ENCODE data around the gene ZCCHC24.
"Not testable (repeated sequence)": the region's sequence is repeated elsewhere in the genome, so short reads cannot be mapped to it uniquely, and the experiment has no call there.

ZCCHC24 gene

DNA sequence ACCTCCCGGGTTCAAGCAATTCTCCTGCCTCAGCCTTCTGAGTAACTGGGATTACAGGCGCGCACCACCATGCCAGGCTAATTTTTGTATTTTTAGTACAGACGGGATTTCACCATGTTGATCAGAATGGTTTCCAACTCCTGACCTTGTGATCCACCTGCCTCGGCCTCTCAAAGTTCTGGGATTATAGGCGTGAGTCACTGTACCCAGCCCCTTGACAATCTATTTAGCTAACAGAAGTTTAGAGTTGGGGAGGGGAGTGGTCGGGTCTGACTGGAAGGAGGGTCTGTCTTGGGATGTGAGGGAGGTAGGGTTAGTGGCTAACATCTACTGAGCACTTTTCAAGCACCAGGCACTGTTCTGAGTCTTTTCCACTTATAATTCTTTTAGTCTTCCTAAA is 27.0 kb upstream of the ZCCHC24 start:
- no peak for DNase-seq (ENCODE audit: low read depth in 2 of 2)

- no peak for DNase-seq (ENCODE audit: low read depth in 2 of 2)
Observed at GRCh38 chr10:79471776-79472175, 26.4 kb upstream of the ZCCHC24 start.

- no peak for DNase-seq (ENCODE audit: low read depth in 2 of 2)
Observed at GRCh38 chr10:79470096-79470495, 24.7 kb upstream of the ZCCHC24 start.

- DNase-seq (ENCODE audit: low read depth in 2 of 2) = no peak
Observed at GRCh38 chr10:79468841-79469585, 23.6 kb upstream of the ZCCHC24 start.

- DNase-seq (ENCODE audit: low read depth in 2 of 2) = no peak
Observed at GRCh38 chr10:79468015-79468560, 22.7 kb upstream of the ZCCHC24 start.

- no peak for DNase-seq (ENCODE audit: low read depth in 2 of 2)
Observed at GRCh38 chr10:79465341-79465740, 19.9 kb upstream of the ZCCHC24 start.

DNA sequence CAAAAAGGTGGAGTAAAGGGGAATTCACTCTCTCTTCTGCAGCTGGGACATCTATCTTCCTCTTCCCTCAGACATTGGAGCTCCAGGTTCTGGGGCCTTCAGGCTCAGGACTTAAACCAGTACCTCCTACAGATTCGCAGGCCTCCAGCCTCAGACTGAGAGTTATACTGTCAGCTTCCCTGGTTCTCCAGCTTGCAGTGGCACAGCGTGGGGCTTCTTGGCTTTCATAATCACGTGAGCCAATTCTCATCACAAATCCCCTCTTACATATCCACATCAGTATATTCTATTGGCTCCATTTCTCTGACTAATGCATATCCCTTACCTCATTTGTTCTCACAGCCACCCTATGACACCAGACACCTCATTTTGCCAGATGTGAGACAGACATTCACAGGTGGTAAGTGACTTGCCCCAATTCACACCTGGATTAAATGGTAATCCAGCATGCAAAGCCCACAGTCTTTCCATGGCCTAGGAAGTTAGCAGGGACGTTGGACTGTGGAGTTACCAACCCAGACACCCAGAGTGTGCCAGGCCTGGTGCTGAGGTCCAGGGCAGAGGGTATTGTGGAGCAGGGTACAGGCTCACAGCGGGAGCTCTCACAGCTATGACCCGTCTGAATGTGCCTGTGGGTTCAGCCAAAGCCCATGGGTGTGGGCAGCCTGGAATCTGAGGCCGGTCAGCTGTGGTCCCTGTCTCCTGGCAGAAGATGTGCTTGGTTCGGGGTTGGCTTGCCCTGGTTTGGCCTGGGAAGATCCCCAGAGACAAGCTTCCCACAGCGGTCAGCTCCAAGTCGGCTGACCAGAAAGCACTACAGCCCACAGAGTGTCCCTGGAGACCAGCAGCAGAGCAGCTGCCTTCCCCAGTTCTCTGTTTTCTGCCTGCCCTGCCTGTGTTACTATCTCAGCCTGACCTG is 18.4 kb upstream of the ZCCHC24 start:
- no peak for DNase-seq (ENCODE audit: low read depth in 2 of 2)

GRCh38 chr10:79460687-79461086 is 15.3 kb upstream of the ZCCHC24 start:
- DNase-seq (ENCODE audit: low read depth in 2 of 2) = no peak

DNA sequence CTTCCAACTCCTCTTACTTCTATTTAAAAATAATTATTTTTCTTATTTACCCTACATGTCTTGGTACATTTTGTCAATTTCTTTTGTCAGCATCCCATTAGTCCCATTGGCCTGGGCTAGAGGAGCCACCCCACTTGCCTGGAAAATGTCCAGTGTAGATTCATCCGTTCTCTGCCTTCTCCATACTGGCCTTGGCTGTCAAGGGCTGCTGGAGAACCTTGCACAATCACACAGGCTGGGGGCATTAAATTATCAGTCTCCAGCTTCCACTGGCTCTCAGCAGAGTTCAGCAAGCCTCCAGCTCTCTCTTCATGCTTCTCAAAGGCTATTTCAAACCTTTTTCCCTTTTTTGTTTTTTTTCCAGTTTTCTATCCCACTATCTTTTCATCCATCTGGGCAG is 13.8 kb upstream of the ZCCHC24 start:
- DNase-seq (ENCODE audit: low read depth in 2 of 2) = no peak

- no peak for DNase-seq (ENCODE audit: low read depth in 2 of 2)
Observed at GRCh38 chr10:79458483-79458882, 13.1 kb upstream of the ZCCHC24 start.

DNA sequence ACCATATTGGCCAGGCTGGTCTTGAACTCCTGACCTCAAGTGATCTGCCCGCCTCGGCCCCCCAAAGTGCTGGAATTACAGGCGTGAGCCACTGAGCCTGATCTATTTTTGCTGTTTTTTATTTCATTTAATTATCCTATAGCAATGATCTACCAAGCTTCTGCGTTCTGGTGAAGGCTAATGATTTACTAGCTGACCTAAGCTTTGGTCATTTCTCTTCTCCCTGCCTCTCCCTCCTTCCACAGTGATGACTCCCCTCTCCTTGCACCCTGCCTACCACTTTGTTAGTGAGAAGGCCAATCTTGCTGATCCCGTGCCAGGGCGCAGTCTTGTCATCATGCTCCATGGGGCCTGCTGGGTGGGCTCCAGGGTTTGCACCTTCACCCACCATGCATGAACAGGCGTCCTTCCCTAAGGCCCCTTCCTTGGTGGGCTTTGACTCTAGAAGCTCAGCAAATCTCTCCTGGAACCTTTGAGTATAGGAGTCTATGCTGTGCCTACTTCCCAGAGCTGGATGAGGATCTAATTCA is 11.9 kb upstream of the ZCCHC24 start:
- no peak for DNase-seq (ENCODE audit: low read depth in 2 of 2)

DNA sequence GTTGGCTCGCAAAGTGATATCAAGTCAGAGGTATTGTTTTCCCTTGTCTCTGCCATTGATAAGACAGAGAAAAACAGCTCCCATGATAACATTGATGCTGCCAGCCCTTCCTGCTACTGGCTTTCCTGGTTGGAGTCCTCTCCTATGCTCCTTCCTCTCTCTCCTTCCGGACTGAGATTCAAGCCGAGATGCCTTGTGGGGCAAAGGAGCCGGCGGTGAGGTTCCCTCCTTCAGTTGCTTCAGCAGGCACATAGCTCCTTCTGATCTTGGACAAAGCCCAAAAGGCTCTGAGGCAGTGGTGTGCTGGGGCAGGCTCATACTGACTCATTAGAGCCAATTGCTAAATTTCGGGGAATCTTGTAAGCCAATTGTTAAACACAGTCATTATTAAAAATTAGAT is 8.8 kb upstream of the ZCCHC24 start:
- no peak for DNase-seq (ENCODE audit: low read depth in 2 of 2)

GRCh38 chr10:79453392-79453791 is 8.0 kb upstream of the ZCCHC24 start:
- DNase-seq (ENCODE audit: low read depth in 2 of 2) = no peak

DNA sequence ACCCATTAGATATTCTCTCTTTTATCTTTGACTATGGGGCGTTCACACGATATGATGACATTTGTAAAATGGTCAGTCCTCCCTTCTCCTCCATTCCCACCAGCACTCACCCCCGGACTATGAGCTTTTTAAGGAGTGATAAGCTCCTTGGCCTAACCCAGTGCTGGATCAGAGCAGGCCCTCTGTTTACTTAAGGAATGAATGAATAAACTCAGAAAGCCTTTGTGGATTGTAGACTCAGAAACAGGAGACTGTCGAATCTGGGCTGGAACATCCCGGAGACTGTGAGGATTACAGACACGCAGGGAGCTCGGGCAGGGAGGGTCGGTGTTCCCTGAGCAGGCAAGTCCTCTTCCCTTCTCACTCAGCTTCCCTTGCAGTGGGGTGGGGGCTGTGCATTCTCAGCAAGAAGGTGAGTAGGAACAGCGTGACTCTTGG is 6.8 kb upstream of the ZCCHC24 start:
- no peak for DNase-seq (ENCODE audit: low read depth in 2 of 2)

- no peak for DNase-seq (ENCODE audit: low read depth in 2 of 2)
Observed at GRCh38 chr10:79451046-79451699, 5.7 kb upstream of the ZCCHC24 start.

GRCh38 chr10:79449181-79450146 is 4.0 kb upstream of the ZCCHC24 start:
- DNase-seq (ENCODE audit: low read depth in 2 of 2) = no peak

GRCh38 chr10:79448732-79449049 is 3.3 kb upstream of the ZCCHC24 start:
- no peak for DNase-seq (ENCODE audit: low read depth in 2 of 2)

GRCh38 chr10:79447911-79448731 is 2.7 kb upstream of the ZCCHC24 start:
- no peak for DNase-seq (ENCODE audit: low read depth in 2 of 2)

- not testable (repeated sequence) for DNase-seq (ENCODE audit: low read depth in 2 of 2)
Observed at GRCh38 chr10:79447249-79447648, 1.8 kb upstream of the ZCCHC24 start.

GRCh38 chr10:79446758-79447084 is 1.3 kb upstream of the ZCCHC24 start:
- no peak for DNase-seq (ENCODE audit: low read depth in 2 of 2)
